HG02885 (cell line): ENCODE measurements around the gene TPD52L1.

ENCODE experiments used
- ATAC-seq: cut with Tn5 transposase; IDR thresholded peaks from one replicate; pipeline ENCODE4 v1.9.1; 2021; ENCODE audit warnings: mild to moderate bottlenecking; ENCODE audit not compliant: unreplicated experiment, poor library complexity

The TPD52L1 gene

GRCh38 chr6:125173341-125174095 lies 19.9 kb downstream of the TPD52L1 start:
- no peak for ATAC-seq

GRCh38 chr6:125174626-125175025 lies 21.1 kb downstream of the TPD52L1 start:
- no peak for ATAC-seq

GRCh38 chr6:125175466-125176048 lies 22.0 kb downstream of the TPD52L1 start:
- no peak for ATAC-seq

GRCh38 chr6:125182237-125183008 lies 28.9 kb downstream of the TPD52L1 start:
- no peak for ATAC-seq

GRCh38 chr6:125183391-125183790 lies 29.8 kb downstream of the TPD52L1 start:
- ATAC-seq, result no peak

- no peak for ATAC-seq
Observed at GRCh38 chr6:125188037-125188436, 34.5 kb downstream of the TPD52L1 start.

- ATAC-seq, result no peak
Observed at GRCh38 chr6:125188594-125189203, 35.1 kb downstream of the TPD52L1 start.

- no peak for ATAC-seq
Observed at GRCh38 chr6:125189494-125189893, 35.9 kb downstream of the TPD52L1 start.

- ATAC-seq, result no peak
Observed at GRCh38 chr6:125190667-125191066, 37.1 kb downstream of the TPD52L1 start.

GRCh38 chr6:125191916-125192609 lies 38.5 kb downstream of the TPD52L1 start:
- ATAC-seq, result peak; percentile 99

- peak; percentile 18 for ATAC-seq
Observed at GRCh38 chr6:125192610-125192930, 39.0 kb downstream of the TPD52L1 start.

- no peak for ATAC-seq
Observed at GRCh38 chr6:125193208-125193607, 39.6 kb downstream of the TPD52L1 start.

GRCh38 chr6:125194941-125195340 lies 41.4 kb downstream of the TPD52L1 start:
- no peak for ATAC-seq

- ATAC-seq, result no peak
Observed at GRCh38 chr6:125195526-125195925, 42.0 kb downstream of the TPD52L1 start.

GRCh38 chr6:125196613-125197012 lies 43.0 kb downstream of the TPD52L1 start:
- no peak for ATAC-seq

GRCh38 chr6:125197795-125198269 lies 44.3 kb downstream of the TPD52L1 start:
- ATAC-seq, result no peak

GRCh38 chr6:125198398-125198937 lies 44.9 kb downstream of the TPD52L1 start:
- no peak for ATAC-seq

- ATAC-seq, result no peak
Observed at GRCh38 chr6:125200941-125201340, 47.4 kb downstream of the TPD52L1 start.

- ATAC-seq, result no peak
Observed at GRCh38 chr6:125201961-125202729, 48.6 kb downstream of the TPD52L1 start.
